HG02623 (cell line): Measurements from ENCODE around the gene KCNB1.

ENCODE experiments used
- ATAC-seq: cut with Tn5 transposase; IDR thresholded peaks from one replicate; pipeline ENCODE4 v1.9.1; 2021; ENCODE audit warnings: moderate library complexity; ENCODE audit not compliant: unreplicated experiment

The KCNB1 gene

GRCh38 chr20:49501917-49502316, 19.4 kb upstream of the KCNB1 start:
- no peak for ATAC-seq

GRCh38 chr20:49497398-49497669, 14.9 kb upstream of the KCNB1 start:
- ATAC-seq: no peak

- no peak for ATAC-seq
These were observed 14.3 kb upstream of the KCNB1 start for GRCh38 chr20:49496553-49497397.

- ATAC-seq: no peak
These were observed 13.6 kb upstream of the KCNB1 start for GRCh38 chr20:49496043-49496442.

- no peak for ATAC-seq
These were observed 8.2 kb upstream of the KCNB1 start for GRCh38 chr20:49490689-49491088.

GRCh38 chr20:49489688-49490087, 7.2 kb upstream of the KCNB1 start:
- no peak for ATAC-seq

GRCh38 chr20:49486064-49486463, 3.6 kb upstream of the KCNB1 start:
- no peak for ATAC-seq

- ATAC-seq: no peak
These were observed 3.1 kb upstream of the KCNB1 start for GRCh38 chr20:49485563-49485962.

GRCh38 chr20:49484180-49485140, 2.0 kb upstream of the KCNB1 start:
- ATAC-seq: no peak

- ATAC-seq: no peak
These were observed 1.2 kb upstream of the KCNB1 start for GRCh38 chr20:49483696-49484123.

GRCh38 chr20:49483018-49483695, 689 bp upstream of the KCNB1 start:
- ATAC-seq: no peak

- ATAC-seq: no peak
These were observed 295 bp downstream of the KCNB1 start for GRCh38 chr20:49482173-49482572.

- ATAC-seq: no peak
These were observed 1.4 kb downstream of the KCNB1 start for GRCh38 chr20:49481116-49481515.

- no peak for ATAC-seq
These were observed 2.2 kb downstream of the KCNB1 start for GRCh38 chr20:49480236-49480635.

GRCh38 chr20:49479785-49480184, 2.7 kb downstream of the KCNB1 start:
- ATAC-seq: no peak

- ATAC-seq: no peak
These were observed 3.4 kb downstream of the KCNB1 start for GRCh38 chr20:49478754-49479689.

- no peak for ATAC-seq
These were observed 4.2 kb downstream of the KCNB1 start for GRCh38 chr20:49478266-49478665.

- ATAC-seq: no peak
These were observed 5.3 kb downstream of the KCNB1 start for GRCh38 chr20:49477200-49477599.

GRCh38 chr20:49476016-49476355, 6.5 kb downstream of the KCNB1 start:
- ATAC-seq: no peak

- ATAC-seq: no peak
These were observed 7.0 kb downstream of the KCNB1 start for GRCh38 chr20:49475292-49476015.
